Right lobe of liver (tissue), 6 donors: Measurements from ENCODE around the gene TBCC. TPM values are rescaled to one million over a fixed set of nuclear protein-coding genes. Genes with fewer than 3 reads are reported as not detected.

Experiments
- ATAC-seq, 4 donors: fragments of 200-7000 bp; cut with Tn5 transposase; one replicate each; pipeline ENCODE4 v1.9.1; 2020; ENCODE audit warnings: mild to moderate bottlenecking in 4 of 4, moderate library complexity in 4 of 4
- DNase-seq, 3 donors: peaks; one replicate each; pipeline ENCODE4 v3.0.0-alpha.2; 2020
- H3K27ac ChIP-seq, 3 donors: fragments of 200-600 bp; one replicate each; pipeline ENCODE4 v1.8.0; 2022
- H3K27me3 ChIP-seq, 2 donors: fragments of 200-600 bp; one replicate each; pipeline ENCODE4 v1.8.0; 2022
- H3K36me3 ChIP-seq, 4 donors: fragments of 200-600 bp; sonication (generic) in 1 of 4; one replicate each; pipeline versions ENCODE4 v1.5.1 to v1.8.0; 2017 to 2022; ENCODE audit warnings: control low read depth in 1 of 4
- H3K4me1 ChIP-seq, 4 donors: fragments of 200-600 bp; sonication (generic) in 1 of 4; one replicate each; pipeline versions ENCODE4 v1.5.1 to v1.8.0; 2017 to 2022; ENCODE audit warnings: control low read depth in 1 of 4
- H3K4me3 ChIP-seq, 3 donors: fragments of 200-600 bp; one replicate each; pipeline ENCODE4 v1.8.0; 2022
- H3K9me3 ChIP-seq, 4 donors: fragments of 200-600 bp; sonication (generic) in 1 of 4; one replicate each; pipeline versions ENCODE4 v1.5.1 to v1.8.0; 2017 to 2022; ENCODE audit warnings: control low read depth in 1 of 4
- POLR2A ChIP-seq: fragments of 450-650 bp; IDR thresholded peaks from one replicate; pipeline ENCODE4 v1.6.1; 2017; ENCODE audit warnings: antibody characterized with exemption, mild to moderate bottlenecking
- WGBS: methylation state at CpG from one replicate; pipeline ENCODE4 v1.1.6; 2018; ENCODE audit warnings: low coverage, low lambda C conversion rate; ENCODE audit not compliant: insufficient coverage; ENCODE audit errors: missing lambda C conversion rate; 5-methylcytosine and 5-hydroxymethylcytosine counted together
- intact Hi-C, 2 donors: fragments of 100-400 bp; cut with DNase I; formaldehyde crosslinking; loops; one replicate each; pipeline versions ENCODE4 v1.11.2 to v1.14.1; 2022
- total RNA-seq, 6 experiments: library from RNA; depleted of rRNA in 2 of 6; stranded (reverse); fragments of >200 nt in 2 of 6; fragmentation: NEBNext Ultra II Directional in 3 of 6; extraction: Animal tissue kit (Norgen Biotek cat#: 25700) in 3 of 6; gene quantifications; one replicate each; pipeline versions ENCODE4 v1.1.0 to v1.2.4, GENCODE V29; 2016 to 2023
- TF ChIP-seq, protein P1 (sequence below), 4 donors: fragments of 200-600 bp in 3 of 4; fragments of 450-650 bp in 1 of 4; IDR thresholded peaks; one replicate each; pipeline versions ENCODE4 v1.5.1 to v1.8.0; 2016 to 2022; ENCODE audit warnings: antibody characterized with exemption in 4 of 4, mild to moderate bottlenecking in 2 of 4
- donor health status: DM: no; HTN: yes; CAD: no.
- donor health status: DM: no; HTN: no; CAD: no.
- donor health status: DM: no; HTN: no; CAD: no.
- donor health status: DM: no; HTN: yes; CAD: no.
- donor health status: DM: no; HTN: yes; CAD: no.

The TBCC gene
- total RNA-seq, 6 experiments from 2014 or later: 5.4 to 12.2 (median 6.3) TPM

DNA sequence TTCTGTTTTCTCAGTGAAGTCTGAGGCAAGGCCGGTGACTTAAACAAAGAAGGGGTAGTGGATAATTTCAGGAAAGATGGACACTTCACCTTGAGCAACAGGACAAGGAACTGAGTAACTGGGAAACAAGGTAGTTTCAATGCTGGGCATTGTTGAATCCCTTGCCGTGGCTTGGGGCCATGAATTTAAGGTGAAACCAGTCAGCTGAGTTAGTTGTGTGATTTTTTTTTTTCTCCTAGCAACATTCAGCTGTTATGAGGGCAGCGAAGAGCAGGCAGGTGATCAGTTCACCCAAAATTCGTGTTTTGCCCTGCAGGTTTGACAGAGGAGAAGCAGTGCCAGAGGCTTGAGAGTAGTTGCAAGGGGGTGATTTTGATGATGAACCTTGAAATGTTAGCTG lies 42.8 kb upstream of the TBCC start:
- H3K9me3 ChIP-seq: no peaks in the 10 kb centered on the region
- no peak overlapping the region for H3K27ac ChIP-seq
- ATAC-seq: no peak
- no peaks in the 10 kb centered on the region for H3K27me3 ChIP-seq
- WGBS: 59% methylated on average over 4 of the region's 4 CpGs
- TF ChIP-seq POLR2A: no peak
- H3K4me1 ChIP-seq: peaks cover 0 to 15% (median 7%) of the 10 kb centered on the region in 4 donors
- no peak overlapping the region for H3K4me3 ChIP-seq
- H3K36me3 ChIP-seq: no peaks in the 10 kb centered on the region
- no peak for DNase-seq
- intact Hi-C loops: no loop called here

DNA sequence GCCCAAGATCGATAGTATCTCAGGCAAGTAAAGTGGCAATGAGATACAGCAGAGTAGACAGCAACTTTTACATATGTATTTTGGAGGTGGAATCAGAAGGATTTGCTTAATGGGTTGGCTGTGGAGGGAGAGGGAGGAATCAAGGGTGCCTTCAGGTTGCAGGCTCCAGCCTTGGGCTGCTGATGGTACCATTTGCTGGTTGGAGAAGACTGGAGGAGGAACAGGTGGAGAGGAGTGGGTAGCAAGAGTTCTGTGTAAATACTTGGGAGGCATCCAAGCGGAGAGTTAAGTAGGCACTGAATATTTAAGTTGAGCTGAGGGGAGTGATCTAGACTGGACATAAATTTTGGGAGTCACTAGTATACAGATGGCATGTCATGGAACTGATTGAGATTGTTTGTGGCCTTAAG lies 41.2 kb upstream of the TBCC start:
- ATAC-seq (no peak), DNase-seq (no peak)
- peaks cover 0 to 15% (median 7%) of the 10 kb centered on the region in 4 donors for H3K4me1 ChIP-seq
- no peaks in the 10 kb centered on the region for H3K9me3 ChIP-seq
- no peaks in the 10 kb centered on the region for H3K27me3 ChIP-seq
- no peak overlapping the region for H3K27ac ChIP-seq
- 79% methylated on average over 2 of the region's 2 CpGs for WGBS
- TF ChIP-seq POLR2A: no peak
- TF ChIP-seq, protein P1, sequence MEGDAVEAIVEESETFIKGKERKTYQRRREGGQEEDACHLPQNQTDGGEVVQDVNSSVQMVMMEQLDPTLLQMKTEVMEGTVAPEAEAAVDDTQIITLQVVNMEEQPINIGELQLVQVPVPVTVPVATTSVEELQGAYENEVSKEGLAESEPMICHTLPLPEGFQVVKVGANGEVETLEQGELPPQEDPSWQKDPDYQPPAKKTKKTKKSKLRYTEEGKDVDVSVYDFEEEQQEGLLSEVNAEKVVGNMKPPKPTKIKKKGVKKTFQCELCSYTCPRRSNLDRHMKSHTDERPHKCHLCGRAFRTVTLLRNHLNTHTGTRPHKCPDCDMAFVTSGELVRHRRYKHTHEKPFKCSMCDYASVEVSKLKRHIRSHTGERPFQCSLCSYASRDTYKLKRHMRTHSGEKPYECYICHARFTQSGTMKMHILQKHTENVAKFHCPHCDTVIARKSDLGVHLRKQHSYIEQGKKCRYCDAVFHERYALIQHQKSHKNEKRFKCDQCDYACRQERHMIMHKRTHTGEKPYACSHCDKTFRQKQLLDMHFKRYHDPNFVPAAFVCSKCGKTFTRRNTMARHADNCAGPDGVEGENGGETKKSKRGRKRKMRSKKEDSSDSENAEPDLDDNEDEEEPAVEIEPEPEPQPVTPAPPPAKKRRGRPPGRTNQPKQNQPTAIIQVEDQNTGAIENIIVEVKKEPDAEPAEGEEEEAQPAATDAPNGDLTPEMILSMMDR (IDR thresholded peaks at IDR 0.05): no peak
- H3K36me3 ChIP-seq: no peaks in the 10 kb centered on the region
- H3K4me3 ChIP-seq: no peak overlapping the region
- intact Hi-C loops: no loop called here

DNA sequence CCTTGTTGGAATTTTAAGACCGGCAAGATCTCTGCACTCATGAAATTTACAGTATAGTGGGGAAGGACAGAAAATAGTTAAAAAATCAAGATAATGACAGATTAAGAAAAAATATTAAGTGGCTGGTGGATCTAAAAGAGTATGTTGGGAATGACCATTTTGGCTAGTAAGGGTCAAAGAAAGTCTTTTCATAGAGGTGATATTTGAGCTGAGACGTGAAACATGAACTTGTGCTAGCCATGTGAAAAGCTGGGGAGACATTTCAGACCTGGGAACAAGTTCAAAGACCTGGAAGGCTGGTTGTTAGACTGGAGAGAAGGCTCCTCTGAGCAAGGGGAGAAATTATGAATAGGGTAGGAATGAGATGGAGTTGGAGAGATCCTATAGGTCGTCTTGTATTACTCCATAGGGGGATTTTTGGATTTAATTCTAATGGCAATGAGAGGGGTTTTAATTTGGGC lies 40.7 kb upstream of the TBCC start:
- intact Hi-C loops: no loop called here
- ATAC-seq (no peak), DNase-seq (no peak)
- Histone ChIP-seq H3K9me3 (no peaks in the 10 kb centered on the region), H3K36me3 (no peaks in the 10 kb centered on the region), H3K4me1 (peaks cover 0 to 15% (median 7%) of the 10 kb centered on the region in 4 donors), H3K27me3 (no peaks in the 10 kb centered on the region), H3K27ac (no peak overlapping the region), H3K4me3 (no peak overlapping the region)
- no peak for TF ChIP-seq POLR2A
- TF ChIP-seq, protein P1 (IDR thresholded peaks at IDR 0.05): no peak
- 86% methylated on average over 3 of the region's 3 CpGs for WGBS

DNA sequence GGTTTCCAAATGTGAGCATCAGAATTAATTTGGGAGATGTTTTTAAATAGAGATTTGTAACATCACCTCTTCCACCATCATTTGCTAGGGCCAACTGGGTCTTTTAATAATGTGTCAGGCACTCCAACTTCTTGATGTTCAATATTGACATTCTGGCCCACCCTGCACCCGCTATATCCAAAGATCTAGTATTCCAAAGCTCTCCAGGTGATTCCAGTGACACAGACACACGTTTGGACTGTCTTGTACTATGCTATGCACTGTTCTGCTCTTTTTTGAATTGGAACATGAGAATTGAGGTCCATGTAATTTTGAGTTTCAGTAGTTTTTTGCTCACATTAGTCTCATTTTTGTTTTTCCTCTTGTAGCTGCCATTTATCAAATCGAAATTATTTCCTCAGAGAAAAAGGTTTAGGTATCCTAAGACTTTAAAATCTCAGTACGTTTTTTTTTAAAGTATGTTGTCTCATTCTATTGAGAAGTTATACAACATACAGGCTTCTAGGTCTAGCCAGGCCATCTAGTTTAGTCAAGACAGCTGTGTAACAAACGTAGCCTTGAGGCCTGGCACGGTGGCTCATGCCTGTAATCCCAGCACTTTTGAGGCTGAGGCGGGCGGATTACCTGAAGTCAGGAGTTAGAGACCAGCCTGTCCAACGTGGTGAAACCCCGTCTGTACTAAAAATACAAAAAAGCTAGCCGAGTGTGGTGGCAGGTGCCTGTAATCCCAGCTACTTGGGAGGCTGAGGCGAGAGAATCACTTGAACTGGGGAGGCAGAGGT lies 39.0 kb upstream of the TBCC start:
- H3K4me3 ChIP-seq: peak overlapping the region; percentile 71 to 83 (median 76)
- intact Hi-C loops: no loop called here
- H3K4me1 ChIP-seq: peaks cover 0 to 15% (median 7%) of the 10 kb centered on the region in 4 donors
- peak overlapping the region in 2 of 3 donors; percentile 100 for H3K27ac ChIP-seq
- no peaks in the 10 kb centered on the region for H3K27me3 ChIP-seq
- DNase-seq: no peak
- WGBS: 59% methylated on average over 11 of the region's 12 CpGs
- no peak for ATAC-seq
- no peaks in the 10 kb centered on the region for H3K9me3 ChIP-seq
- no peaks in the 10 kb centered on the region for H3K36me3 ChIP-seq
- TF ChIP-seq, protein P1 (IDR thresholded peaks at IDR 0.05): no peak
- TF ChIP-seq POLR2A: no peak

DNA sequence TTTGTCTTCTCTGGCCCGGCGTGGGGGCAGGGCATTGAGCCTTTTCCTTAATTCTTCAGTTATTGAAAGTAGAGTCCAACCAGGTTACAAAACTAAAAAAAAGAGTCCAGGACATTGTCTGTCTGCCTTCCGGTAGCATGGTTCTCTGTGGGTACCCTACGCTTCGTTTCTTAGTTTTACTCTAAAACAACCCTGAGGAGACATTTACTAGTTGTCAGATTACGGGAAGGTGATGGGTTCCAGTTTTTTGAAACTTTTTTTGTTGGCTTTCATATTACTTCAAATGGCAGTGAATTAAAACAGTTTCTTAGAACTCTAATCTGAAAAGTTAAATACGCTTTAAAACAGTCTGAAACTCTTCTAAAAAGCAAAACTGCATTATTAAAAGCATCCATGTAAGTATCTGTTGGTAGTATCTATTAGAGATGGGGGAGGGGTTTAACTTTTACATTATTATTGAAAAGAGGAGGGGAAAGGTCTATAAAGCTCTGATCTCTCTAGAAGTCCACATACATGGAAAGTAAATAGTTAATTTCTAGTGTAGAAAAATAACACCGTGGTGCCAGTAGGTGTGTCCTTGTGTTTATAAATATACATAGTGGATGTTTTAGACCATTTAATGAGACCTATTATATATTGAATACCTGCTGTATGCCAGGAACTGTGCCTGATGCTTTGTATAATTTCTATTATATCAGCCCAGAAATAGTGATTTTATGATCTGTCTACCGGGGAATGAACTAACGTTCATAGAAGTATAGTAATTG lies 38.2 kb upstream of the TBCC start:
- Histone ChIP-seq H3K9me3 (no peaks in the 10 kb centered on the region), H3K27ac (peak overlapping the region; percentile 100), H3K36me3 (no peaks in the 10 kb centered on the region), H3K27me3 (no peaks in the 10 kb centered on the region), H3K4me1 (peaks cover 0 to 9% (median 5%) of the 10 kb centered on the region in 4 donors), H3K4me3 (peak overlapping the region; percentile 71 to 83 (median 76))
- DNase-seq (no peak), ATAC-seq (peak in 2 of 4 donors; percentile 31 to 41)
- WGBS: 1% methylated on average over 10 of the region's 10 CpGs
- TF ChIP-seq POLR2A: no peak
- TF ChIP-seq, protein P1 (IDR thresholded peaks at IDR 0.05): no peak
- intact Hi-C loops: no loop called here
